Keratinocyte (primary cell): ENCODE results near the gene ASCL1. TPM values are rescaled to one million over a fixed set of nuclear protein-coding genes. Genes with fewer than 3 reads are reported as not detected.
A peak's percentile ranks its signal among the peaks of the same experiment; 100 is the strongest.

Experiments used
- DNase-seq: peaks from one replicate; pipeline ENCODE4 v3.0.0-alpha.2; 2011; ENCODE audit warnings: low read depth, missing footprints, low spot score
- FAIRE-seq: peaks from 2 replicates; lab custom pipeline; 2011; peaks lifted over from hg19 to GRCh38; lab: Jason Lieb, UNC
- H2AFZ ChIP-seq: 2 replicates; pipeline ENCODE4 v1.6.0; 2012; ENCODE audit warnings: low read length, control low read depth, inconsistent platforms; ENCODE audit not compliant: control insufficient read depth
- H3K27ac ChIP-seq: 2 replicates; pipeline ENCODE4 v1.5.1; 2011; ENCODE audit warnings: low read length; ENCODE audit not compliant: control insufficient read depth, insufficient read depth
- H3K27me3 ChIP-seq: 3 replicates; pipeline ENCODE4 v1.6.0; 2011; ENCODE audit warnings: low read length; ENCODE audit not compliant: control insufficient read depth, insufficient read depth; ENCODE audit errors: extremely low read depth
- H3K36me3 ChIP-seq, 2 experiments: 2 replicates in 1 of 2; 3 replicates in 1 of 2; pipeline ENCODE4 v1.5.1; 2011; ENCODE audit warnings: low read length in 2 of 2, mild to moderate bottlenecking in 1 of 2; ENCODE audit not compliant: control insufficient read depth in 2 of 2, insufficient read depth in 2 of 2; ENCODE audit errors: extremely low read depth in 1 of 2
- H3K4me1 ChIP-seq: 3 replicates; pipeline ENCODE4 v1.5.1; 2011; ENCODE audit warnings: low read length; ENCODE audit not compliant: control insufficient read depth, insufficient read depth; ENCODE audit errors: extremely low read depth
- H3K4me2 ChIP-seq: 3 replicates; pipeline ENCODE4 v1.6.0; 2011; ENCODE audit warnings: low read depth, low read length; ENCODE audit not compliant: control insufficient read depth, insufficient read depth; ENCODE audit errors: extremely low read depth
- H3K4me3 ChIP-seq, 3 experiments: fragments of 200-600 bp in 1 of 3; sonication (generic) in 1 of 3; 2 replicates in 2 of 3; 3 replicates in 1 of 3; pipeline ENCODE4 v1.5.1; 2011 to 2016; ENCODE audit warnings: low read length in 3 of 3, mild to moderate bottlenecking in 3 of 3, control low read depth in 2 of 3, inconsistent platforms in 1 of 3, low read depth in 1 of 3, mixed read lengths in 1 of 3, mixed run types in 1 of 3, moderate library complexity in 1 of 3; ENCODE audit not compliant: control insufficient read depth in 2 of 3, insufficient read depth in 2 of 3; ENCODE audit errors: extremely low read depth in 1 of 3
- H3K79me2 ChIP-seq: 2 replicates; pipeline ENCODE4 v1.6.0; 2012; ENCODE audit warnings: low read length; ENCODE audit not compliant: control insufficient read depth, insufficient read depth
- H3K9ac ChIP-seq: 3 replicates; pipeline ENCODE4 v1.6.0; 2011; ENCODE audit warnings: low read length; ENCODE audit not compliant: control insufficient read depth, insufficient read depth; ENCODE audit errors: extremely low read depth
- H3K9me1 ChIP-seq: 3 replicates; pipeline ENCODE4 v1.6.0; 2011; ENCODE audit warnings: low read length; ENCODE audit not compliant: control insufficient read depth, insufficient read depth; ENCODE audit errors: extremely low read depth
- H3K9me3 ChIP-seq: 2 replicates; pipeline ENCODE4 v1.5.1; 2012; ENCODE audit warnings: low read depth, low read length; ENCODE audit not compliant: control insufficient read depth
- H4K20me1 ChIP-seq: 3 replicates; pipeline ENCODE4 v1.6.0; 2011; ENCODE audit warnings: low read length; ENCODE audit not compliant: control insufficient read depth, insufficient read depth; ENCODE audit errors: extremely low read depth
- EZH2 ChIP-seq: IDR thresholded peaks from one replicate; pipeline ENCODE4 v1.6.1; 2012; ENCODE audit warnings: inconsistent platforms, mild to moderate bottlenecking, low read length, moderate library complexity
- dilution Hi-C: fragments of 300-500 bp; cut with MboI; formaldehyde crosslinking; loops from one replicate; pipeline ENCODE4 v1.7.0; 2020; ENCODE audit warnings: low sequenced_read_pairs; ENCODE audit not compliant: extremely low pct_ligation_motif_present
- polyA plus RNA-seq, 5 experiments: library from polyadenylated mRNA; depleted of rRNA in 3 of 5; stranded (reverse) in 3 of 5; stranded (forward) in 1 of 5; unstranded in 1 of 5; fragments of >200 nt; gene quantifications; 1 replicate in 1 of 5; 2 replicates in 3 of 5; 3 replicates in 1 of 5; pipeline versions ENCODE4 v1.2.1 to v1.2.3, GENCODE V29; 2011 to 2012; ENCODE audit warnings: missing spikeins in 2 of 5, low read depth in 1 of 5, low replicate concordance in 1 of 5
- TF ChIP-seq, protein P1 (sequence below), 3 experiments: IDR thresholded peaks in 1 of 3; conservative IDR thresholded peaks in 1 of 3; optimal IDR thresholded peaks in 1 of 3; 2 replicates in 2 of 3; 3 replicates in 1 of 3; pipeline versions ENCODE3 to v1.5.1; 2011; ENCODE audit warnings: low read length in 3 of 3, mild to moderate bottlenecking in 3 of 3, moderate library complexity in 2 of 3, control low read depth in 1 of 3, inconsistent platforms in 1 of 3; ENCODE audit not compliant: insufficient read depth in 2 of 3; ENCODE audit errors: extremely low read depth in 1 of 3

The ASCL1 gene
- polyA plus RNA-seq, 1 donor (not counting 4 experiments of a cell fraction or from before 2014, with no cell fraction given) = not detected

DNA sequence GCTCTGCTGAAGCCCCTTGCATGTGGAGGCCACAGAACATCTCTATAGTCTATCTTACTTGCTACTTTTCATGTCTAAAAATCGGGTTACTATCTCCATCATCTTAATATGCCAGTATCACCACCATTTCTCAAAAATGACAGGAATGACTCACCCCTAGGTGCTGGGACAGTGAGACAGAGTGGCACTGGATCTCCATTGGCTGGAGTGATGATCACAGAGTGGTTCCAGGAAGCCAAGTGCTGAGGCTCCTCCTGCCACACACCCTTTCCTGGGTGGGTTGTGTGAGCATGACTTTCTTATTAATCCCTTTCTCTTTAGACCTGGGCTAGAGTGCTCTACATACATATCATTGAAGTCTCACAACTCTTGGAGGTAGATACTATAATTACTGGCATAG lies 3.3 kb upstream of the ASCL1 start:
- no peaks in the 10 kb centered on the region for H3K36me3 ChIP-seq
- no peak overlapping the region for H2AFZ ChIP-seq
- no peak overlapping the region for H3K4me3 ChIP-seq
- H3K9me3 ChIP-seq = no peaks in the 10 kb centered on the region
- H3K27ac ChIP-seq = no peak overlapping the region
- no peak overlapping the region for H3K9ac ChIP-seq
- DNase-seq (no peak), FAIRE-seq (no peak)
- H3K4me1 ChIP-seq = peaks cover 3% of the 10 kb centered on the region
- H3K79me2 ChIP-seq = no peaks in the 10 kb centered on the region
- H3K27me3 ChIP-seq = peaks cover 86% of the 10 kb centered on the region
- dilution Hi-C loops = no loop called here
- TF ChIP-seq, protein P1, sequence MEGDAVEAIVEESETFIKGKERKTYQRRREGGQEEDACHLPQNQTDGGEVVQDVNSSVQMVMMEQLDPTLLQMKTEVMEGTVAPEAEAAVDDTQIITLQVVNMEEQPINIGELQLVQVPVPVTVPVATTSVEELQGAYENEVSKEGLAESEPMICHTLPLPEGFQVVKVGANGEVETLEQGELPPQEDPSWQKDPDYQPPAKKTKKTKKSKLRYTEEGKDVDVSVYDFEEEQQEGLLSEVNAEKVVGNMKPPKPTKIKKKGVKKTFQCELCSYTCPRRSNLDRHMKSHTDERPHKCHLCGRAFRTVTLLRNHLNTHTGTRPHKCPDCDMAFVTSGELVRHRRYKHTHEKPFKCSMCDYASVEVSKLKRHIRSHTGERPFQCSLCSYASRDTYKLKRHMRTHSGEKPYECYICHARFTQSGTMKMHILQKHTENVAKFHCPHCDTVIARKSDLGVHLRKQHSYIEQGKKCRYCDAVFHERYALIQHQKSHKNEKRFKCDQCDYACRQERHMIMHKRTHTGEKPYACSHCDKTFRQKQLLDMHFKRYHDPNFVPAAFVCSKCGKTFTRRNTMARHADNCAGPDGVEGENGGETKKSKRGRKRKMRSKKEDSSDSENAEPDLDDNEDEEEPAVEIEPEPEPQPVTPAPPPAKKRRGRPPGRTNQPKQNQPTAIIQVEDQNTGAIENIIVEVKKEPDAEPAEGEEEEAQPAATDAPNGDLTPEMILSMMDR (optimal IDR thresholded peaks at IDR 0.05 in 1 of 3, IDR thresholded peaks at IDR 0.05 in 1 of 3, conservative IDR thresholded peaks at IDR 0.05 in 1 of 3; ENCODE audit: extremely low read depth in 1 of 3, insufficient read depth in 2 of 3, low read length in 3 of 3) = no peak
- no peak for TF ChIP-seq EZH2
- H3K4me2 ChIP-seq = no peak overlapping the region
- no peaks in the 10 kb centered on the region for H3K9me1 ChIP-seq
- no peaks in the 10 kb centered on the region for H4K20me1 ChIP-seq

DNA sequence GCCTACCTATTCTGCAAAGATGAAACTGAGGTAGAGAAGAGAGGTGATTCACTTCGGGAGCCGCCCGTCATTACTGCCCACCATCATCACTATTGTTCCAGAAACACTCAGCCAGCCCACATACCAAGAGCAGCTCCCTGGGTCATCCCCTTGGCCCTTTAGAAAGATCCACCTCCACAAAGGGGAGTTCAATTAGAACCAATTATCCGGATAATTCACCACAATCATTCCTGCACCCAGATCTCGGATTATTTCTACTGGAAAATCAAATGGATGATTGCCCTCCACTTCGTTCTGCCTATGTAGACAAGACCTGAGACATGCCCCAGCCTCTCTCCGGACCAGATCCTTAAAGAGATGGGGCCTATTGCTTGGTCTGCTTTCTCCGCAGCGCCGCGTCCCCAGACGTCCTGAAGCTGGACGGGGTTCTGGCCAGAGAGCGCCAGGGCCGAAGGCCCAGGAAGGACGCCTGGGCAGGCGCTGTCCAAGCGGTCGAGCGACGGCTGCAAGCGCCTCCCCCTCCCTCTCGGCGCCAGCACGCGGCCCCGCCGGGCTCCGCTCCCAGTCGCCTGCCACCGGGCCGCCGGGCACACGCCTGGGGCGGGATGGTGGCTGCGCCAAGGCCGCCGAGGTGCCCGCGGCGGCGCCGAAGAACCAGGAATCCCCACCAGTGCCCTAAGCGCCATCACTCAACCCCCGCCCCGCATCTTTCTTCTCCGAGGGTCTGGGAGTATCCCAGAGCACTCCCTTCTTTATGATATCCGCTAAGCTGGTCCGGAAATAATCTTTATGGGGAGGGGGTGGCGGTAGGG lies 1.3 kb upstream of the ASCL1 start:
- no peaks in the 10 kb centered on the region for H3K9me3 ChIP-seq
- H3K9me1 ChIP-seq = no peaks in the 10 kb centered on the region
- peak; percentile 74 for TF ChIP-seq EZH2
- TF ChIP-seq, protein P1 (optimal IDR thresholded peaks at IDR 0.05 in 1 of 3, IDR thresholded peaks at IDR 0.05 in 1 of 3, conservative IDR thresholded peaks at IDR 0.05 in 1 of 3; ENCODE audit: extremely low read depth in 1 of 3, insufficient read depth in 2 of 3, low read length in 3 of 3) = no peak
- FAIRE-seq (no peak), DNase-seq (no peak)
- H3K79me2 ChIP-seq = no peaks in the 10 kb centered on the region
- H3K27me3 ChIP-seq = peaks cover 86% of the 10 kb centered on the region
- no peak overlapping the region for H3K4me3 ChIP-seq
- H3K36me3 ChIP-seq = no peaks in the 10 kb centered on the region
- dilution Hi-C loops = no loop called here
- no peak overlapping the region for H3K27ac ChIP-seq
- no peaks in the 10 kb centered on the region for H4K20me1 ChIP-seq
- no peak overlapping the region for H2AFZ ChIP-seq
- no peak overlapping the region for H3K9ac ChIP-seq
- H3K4me2 ChIP-seq = no peak overlapping the region
- peaks cover 3% of the 10 kb centered on the region for H3K4me1 ChIP-seq
